Hypothalamus (tissue), 51 donors: ENCODE measurements around the gene PAIP2B.
A peak's percentile ranks its signal among the peaks of the same experiment; 100 is the strongest.
"Not testable (repeated sequence)": the region's sequence is repeated elsewhere in the genome, so short reads cannot be mapped to it uniquely, and the experiment has no call there.

Experiments used
- DNase-seq, 51 donors: peaks; one replicate each; lab custom pipeline; 2025; lab: John Stamatoyannopoulos, UW

The PAIP2B gene

GRCh38 chr2:71226965-71227560, at the start of gene PAIP2B:
Gene PAIP2B, minus strand, starts transcription at chr2:71227103. Its CDS starts 24,514 bp downstream, at chr2:71202589.
- DNase-seq: peak; percentile 80 to 100 (median 100)

GRCh38 chr2:71275939-71276310, 49.0 kb upstream of the PAIP2B start:
- DNase-seq: no peak

GRCh38 chr2:71269511-71270090, 42.7 kb upstream of the PAIP2B start:
- DNase-seq: no peak

GRCh38 chr2:71263386-71263785, 36.5 kb upstream of the PAIP2B start:
- DNase-seq: no peak

GRCh38 chr2:71261534-71261933, 34.6 kb upstream of the PAIP2B start:
- no peak for DNase-seq

GRCh38 chr2:71256421-71256820, 29.5 kb upstream of the PAIP2B start:
- DNase-seq: peak in 31 of 51 donors; percentile 8 to 81 (median 56)

GRCh38 chr2:71254776-71255175, 27.9 kb upstream of the PAIP2B start:
- no peak for DNase-seq

- DNase-seq: no peak
Measured at GRCh38 chr2:71254078-71254477, 27.2 kb upstream of the PAIP2B start.

GRCh38 chr2:71253476-71253875, 26.6 kb upstream of the PAIP2B start:
- DNase-seq: no peak

GRCh38 chr2:71252862-71253261, 26.0 kb upstream of the PAIP2B start:
- no peak for DNase-seq

GRCh38 chr2:71250935-71251334, 24.0 kb upstream of the PAIP2B start:
- DNase-seq: no peak

- DNase-seq: no peak
Measured at GRCh38 chr2:71244302-71244660, 17.4 kb upstream of the PAIP2B start.

GRCh38 chr2:71243634-71244301, 16.9 kb upstream of the PAIP2B start:
- DNase-seq: peak in 18 of 51 donors; percentile 1 to 37 (median 14)

- DNase-seq: peak in 5 of 51 donors; percentile 2 to 27 (median 8)
Measured at GRCh38 chr2:71240794-71241193, 13.9 kb upstream of the PAIP2B start.

- no peak for DNase-seq
Measured at GRCh38 chr2:71238089-71238488, 11.2 kb upstream of the PAIP2B start.

- DNase-seq: no peak
Measured at GRCh38 chr2:71235930-71236587, 9.2 kb upstream of the PAIP2B start.

- DNase-seq: not testable (repeated sequence)
Measured at GRCh38 chr2:71233072-71233471, 6.2 kb upstream of the PAIP2B start.

GRCh38 chr2:71226096-71226964, 573 bp downstream of the PAIP2B start:
- peak in 25 of 51 donors; percentile 3 to 62 (median 34) for DNase-seq

- DNase-seq: peak in 1 of 51 donors; percentile 8
Measured at GRCh38 chr2:71224935-71225334, 2.0 kb downstream of the PAIP2B start.

- no peak for DNase-seq
Measured at GRCh38 chr2:71224457-71224856, 2.4 kb downstream of the PAIP2B start.
